Brain microvascular endothelial cell (primary cell): Measurements from ENCODE around the gene POLD2.

Experiments used
- DNase-seq: peaks from one replicate; pipeline ENCODE4 v3.0.0-alpha.2; 2020
- H3K27ac ChIP-seq: fragments of 250-450 bp; sonication (Bioruptor Pico); 2 replicates; pipeline ENCODE4 v1.5.1; 2020; ENCODE audit warnings: mild to moderate bottlenecking, moderate library complexity
- H3K27me3 ChIP-seq: fragments of 250-450 bp; sonication (Bioruptor Pico); replicated peaks from 2 replicates; pipeline ENCODE4 v1.5.1; 2020; ENCODE audit warnings: mild to moderate bottlenecking
- H3K36me3 ChIP-seq: fragments of 250-450 bp; sonication (Bioruptor Pico); replicated peaks from 2 replicates; pipeline ENCODE4 v1.5.1; 2020; ENCODE audit warnings: mild to moderate bottlenecking
- H3K4me3 ChIP-seq: 2 replicates; pipeline ENCODE4 v1.5.1; 2011; ENCODE audit warnings: low read depth, mild to moderate bottlenecking, control low read depth, low read length, moderate library complexity
- CTCF ChIP-seq: IDR thresholded peaks from 2 replicates; pipeline ENCODE4 v1.5.1; 2011; ENCODE audit warnings: low read depth, mild to moderate bottlenecking, moderate library complexity, low read length, control low read depth, inconsistent platforms; ENCODE audit errors: missing control alignments
- in situ Hi-C: cut with HindIII; loops from 2 replicates; pipeline ENCODE4 v1.10.0; 2017; ENCODE audit warnings: low sequenced_read_pairs, low pct_ligation_motif_present

POLD2 gene

GRCh38 chr7:44097064-44097932 lies 26.1 kb downstream of the POLD2 start:
- no peaks in the 10 kb centered on the region for H3K27me3 ChIP-seq
- H3K4me3 ChIP-seq, result no peak overlapping the region
- H3K27ac ChIP-seq, result no peak overlapping the region
- H3K36me3 ChIP-seq, result no peaks in the 10 kb centered on the region
- in situ Hi-C loops, result no loop called here
- TF ChIP-seq CTCF, result no peak
- DNase-seq, result no peak

GRCh38 chr7:44096326-44096881 lies 26.9 kb downstream of the POLD2 start:
- no peaks in the 10 kb centered on the region for H3K36me3 ChIP-seq
- H3K4me3 ChIP-seq, result no peak overlapping the region
- H3K27ac ChIP-seq, result no peak overlapping the region
- TF ChIP-seq CTCF, result no peak
- H3K27me3 ChIP-seq, result no peaks in the 10 kb centered on the region
- in situ Hi-C loops, result no loop called here
- no peak for DNase-seq

GRCh38 chr7:44095781-44096180 lies 27.6 kb downstream of the POLD2 start:
- no peak for TF ChIP-seq CTCF
- no peak overlapping the region for H3K27ac ChIP-seq

GRCh38 chr7:44094883-44095592 lies 28.3 kb downstream of the POLD2 start:
- in situ Hi-C loops, result no loop called here
- H3K4me3 ChIP-seq, result no peak overlapping the region
- no peak overlapping the region for H3K27ac ChIP-seq
- no peaks in the 10 kb centered on the region for H3K27me3 ChIP-seq
- DNase-seq, result no peak
- TF ChIP-seq CTCF, result no peak
- no peaks in the 10 kb centered on the region for H3K36me3 ChIP-seq

More at GRCh38 chr7:44095781-44096180, 27.6 kb downstream of the POLD2 start:
- Histone ChIP-seq H3K4me3 (no peak overlapping the region), H3K27me3 (no peaks in the 10 kb centered on the region), H3K36me3 (no peaks in the 10 kb centered on the region)
- no peak for DNase-seq
- in situ Hi-C loops, result no loop called here

GRCh38 chr7:44094365-44094764 lies 29.0 kb downstream of the POLD2 start:
- no peak overlapping the region for H3K27ac ChIP-seq
- no peak for DNase-seq
- H3K36me3 ChIP-seq, result no peaks in the 10 kb centered on the region
- no peaks in the 10 kb centered on the region for H3K27me3 ChIP-seq
- no peak for TF ChIP-seq CTCF
- in situ Hi-C loops, result no loop called here
- H3K4me3 ChIP-seq, result no peak overlapping the region
